Astrocyte (in vitro differentiated cells and primary cell): ENCODE results near the gene URB1. TPM values are rescaled to one million over a fixed set of nuclear protein-coding genes. Genes with fewer than 3 reads are reported as not detected.

Experiments
- DNase-seq: peaks from one replicate; pipeline ENCODE4 v3.0.0-alpha.2; 2010; ENCODE audit warnings: low read depth
- FAIRE-seq: peaks from 2 replicates; lab custom pipeline; 2011; peaks lifted over from hg19 to GRCh38; lab: Jason Lieb, UNC
- H2AFZ ChIP-seq: 2 replicates; pipeline ENCODE4 v1.6.0; 2012; ENCODE audit warnings: low read depth, low read length, inconsistent platforms
- H3K27ac ChIP-seq: 2 replicates; pipeline ENCODE4 v1.5.1; 2011; ENCODE audit warnings: low read depth, low read length, inconsistent platforms
- H3K27me3 ChIP-seq: 2 replicates; pipeline ENCODE4 v1.6.0; 2011; ENCODE audit warnings: low read length, inconsistent platforms; ENCODE audit not compliant: insufficient read depth
- H3K36me3 ChIP-seq: 2 replicates; pipeline ENCODE4 v1.5.1; 2011; ENCODE audit warnings: low read length, inconsistent platforms; ENCODE audit not compliant: insufficient read depth
- H3K4me1 ChIP-seq: 2 replicates; pipeline ENCODE4 v1.5.1; 2011; ENCODE audit warnings: low read length, inconsistent platforms; ENCODE audit not compliant: insufficient read depth
- H3K4me2 ChIP-seq: 2 replicates; pipeline ENCODE4 v1.6.0; 2012; ENCODE audit warnings: low read length, inconsistent platforms
- H3K4me3 ChIP-seq: 2 replicates; pipeline ENCODE4 v1.5.1; 2011; ENCODE audit warnings: low read depth, mild to moderate bottlenecking, low read length, inconsistent platforms; ENCODE audit not compliant: insufficient read depth
- H3K79me2 ChIP-seq: 2 replicates; pipeline ENCODE4 v1.6.0; 2012; ENCODE audit warnings: mild to moderate bottlenecking, low read length, inconsistent platforms; ENCODE audit not compliant: insufficient read depth
- H3K9ac ChIP-seq: 2 replicates; pipeline ENCODE4 v1.6.0; 2012; ENCODE audit warnings: mild to moderate bottlenecking, low read length, inconsistent platforms
- H3K9me3 ChIP-seq: 2 replicates; pipeline ENCODE4 v1.5.1; 2012; ENCODE audit warnings: low read depth, mild to moderate bottlenecking, low read length, inconsistent platforms; ENCODE audit not compliant: insufficient read depth
- H4K20me1 ChIP-seq: 2 replicates; pipeline ENCODE4 v1.6.0; 2012; ENCODE audit warnings: low read length, inconsistent platforms; ENCODE audit not compliant: insufficient read depth
- H3K27ac Mint-ChIP-seq: one replicate; pipeline ENCODE4 v1.8.0; 2021; ENCODE audit warnings: mild to moderate bottlenecking, mixed read lengths; ENCODE audit not compliant: unreplicated experiment
- H3K27me3 Mint-ChIP-seq: one replicate; pipeline ENCODE4 v1.8.0; 2021; ENCODE audit warnings: low read depth, mixed read lengths; ENCODE audit not compliant: unreplicated experiment
- H3K36me3 Mint-ChIP-seq: one replicate; pipeline ENCODE4 v1.8.0; 2021; ENCODE audit warnings: low read depth, mixed read lengths; ENCODE audit not compliant: unreplicated experiment
- H3K4me1 Mint-ChIP-seq: one replicate; pipeline ENCODE4 v1.8.0; 2021; ENCODE audit warnings: low read depth, mixed read lengths; ENCODE audit not compliant: unreplicated experiment
- H3K4me3 Mint-ChIP-seq: one replicate; pipeline ENCODE4 v1.8.0; 2021; ENCODE audit warnings: mild to moderate bottlenecking, moderate library complexity, mixed read lengths; ENCODE audit not compliant: unreplicated experiment
- H3K9me3 Mint-ChIP-seq: one replicate; pipeline ENCODE4 v1.8.0; 2021; ENCODE audit warnings: mild to moderate bottlenecking, mixed read lengths; ENCODE audit not compliant: unreplicated experiment
- CTCF ChIP-seq: IDR thresholded peaks from 2 replicates; pipeline ENCODE4 v1.5.1; 2011; ENCODE audit warnings: low read depth, mild to moderate bottlenecking, inconsistent platforms, low read length, moderate library complexity; ENCODE audit not compliant: insufficient read depth
- EZH2 ChIP-seq: IDR thresholded peaks from 2 replicates; pipeline ENCODE4 v1.6.1; 2012; ENCODE audit warnings: mild to moderate bottlenecking, low read length, inconsistent platforms; ENCODE audit not compliant: insufficient read depth
- total RNA-seq: library from RNA; stranded (reverse); gene quantifications from 2 replicates; pipeline ENCODE4 v1.2.1, GENCODE V29; 2021

URB1 gene
- total RNA-seq, 1 donor from 2014 or later = 19.2 TPM

DNA sequence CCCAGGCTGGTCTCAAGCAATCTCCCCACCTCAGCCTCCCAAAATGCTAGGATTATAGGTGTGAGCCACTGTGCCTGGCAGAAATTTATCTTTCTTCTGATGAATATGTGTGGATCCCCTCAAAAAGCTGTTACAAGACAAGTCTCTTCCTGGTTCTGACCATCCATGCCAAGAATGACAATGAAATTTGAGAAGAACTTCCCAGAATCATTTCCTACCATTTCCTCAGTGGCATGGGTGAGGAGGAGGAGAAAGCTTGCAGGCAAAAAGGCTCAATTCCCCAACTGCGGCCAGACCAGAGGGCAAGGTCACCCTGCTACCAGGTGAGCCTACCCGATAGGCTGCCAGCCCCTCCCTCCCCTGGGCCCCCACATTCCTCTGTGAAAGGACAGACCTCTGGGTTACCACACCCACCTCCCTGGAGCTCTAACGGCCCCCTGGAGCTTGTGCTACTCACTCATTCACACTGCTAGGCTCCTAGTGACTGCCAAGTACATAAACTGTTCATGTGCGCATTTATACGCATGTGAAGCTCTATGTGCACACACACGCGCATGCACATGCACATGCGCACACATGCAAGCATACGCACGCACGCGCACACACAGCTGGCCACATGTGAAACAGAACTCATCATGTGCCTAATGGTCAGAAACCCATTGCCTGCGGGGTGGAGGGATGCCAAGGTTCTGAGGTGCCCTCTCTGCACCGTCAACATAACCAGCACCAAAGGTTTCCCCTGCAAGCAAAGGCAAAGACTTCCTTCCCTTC lies 77.1 kb downstream of the URB1 start:
- no peak for TF ChIP-seq EZH2
- Mint-ChIP-seq H3K36me3 (peaks cover 18% of the 10 kb centered on the region), H3K27me3 (no peaks in the 10 kb centered on the region), H3K4me1 (peaks cover 4% of the 10 kb centered on the region), H3K9me3 (no peaks in the 10 kb centered on the region), H3K27ac (no peak overlapping the region), H3K4me3 (no peak overlapping the region)
- FAIRE-seq = no peak
- Histone ChIP-seq H3K4me3 (no peak overlapping the region), H3K79me2 (peaks cover 6% of the 10 kb centered on the region), H3K9ac (no peak overlapping the region), H2AFZ (no peak overlapping the region), H4K20me1 (peaks cover 39% of the 10 kb centered on the region), H3K4me2 (no peak overlapping the region), H3K9me3 (no peaks in the 10 kb centered on the region), H3K27me3 (no peaks in the 10 kb centered on the region), H3K27ac (no peak overlapping the region), H3K36me3 (peaks cover 47% of the 10 kb centered on the region), H3K4me1 (peaks cover 6% of the 10 kb centered on the region)
- DNase-seq = no peak

DNA sequence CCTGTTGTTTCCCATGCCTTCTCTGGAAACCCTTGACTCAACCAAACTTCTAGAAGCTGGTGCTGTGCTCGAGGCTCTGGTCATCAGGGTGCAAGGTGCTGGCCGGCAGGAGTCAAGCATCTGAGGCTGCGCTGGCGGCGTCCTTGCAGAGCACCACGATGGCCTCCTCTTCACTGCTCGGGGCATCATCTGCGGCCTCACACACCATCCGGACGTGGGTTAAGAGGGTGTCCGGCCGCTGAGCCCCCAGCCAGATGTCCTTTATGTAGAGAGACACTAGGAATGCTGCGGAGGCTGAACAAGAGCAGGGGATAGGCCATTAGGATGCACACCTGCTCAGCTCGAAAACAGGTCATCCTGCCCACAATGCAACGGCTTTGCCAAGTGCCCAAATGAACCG lies 78.0 kb downstream of the URB1 start:
- H3K79me2 ChIP-seq = peaks cover 6% of the 10 kb centered on the region
- FAIRE-seq = no peak
- no peak overlapping the region for H3K27ac ChIP-seq
- no peak overlapping the region for H2AFZ ChIP-seq
- DNase-seq = no peak
- no peak overlapping the region for H3K9ac ChIP-seq
- no peaks in the 10 kb centered on the region for H3K9me3 Mint-ChIP-seq
- H3K9me3 ChIP-seq = no peaks in the 10 kb centered on the region
- peaks cover 4% of the 10 kb centered on the region for H3K4me1 Mint-ChIP-seq
- H3K4me1 ChIP-seq = peaks cover 6% of the 10 kb centered on the region
- no peaks in the 10 kb centered on the region for H3K27me3 ChIP-seq
- TF ChIP-seq CTCF (no peak), EZH2 (no peak)
- H3K27me3 Mint-ChIP-seq = no peaks in the 10 kb centered on the region
- H3K4me3 ChIP-seq = no peak overlapping the region
- H3K4me3 Mint-ChIP-seq = no peak overlapping the region
- peaks cover 41% of the 10 kb centered on the region for H3K36me3 ChIP-seq
- H3K4me2 ChIP-seq = no peak overlapping the region
- no peak overlapping the region for H3K27ac Mint-ChIP-seq
- peaks cover 39% of the 10 kb centered on the region for H4K20me1 ChIP-seq
- peaks cover 16% of the 10 kb centered on the region for H3K36me3 Mint-ChIP-seq

DNA sequence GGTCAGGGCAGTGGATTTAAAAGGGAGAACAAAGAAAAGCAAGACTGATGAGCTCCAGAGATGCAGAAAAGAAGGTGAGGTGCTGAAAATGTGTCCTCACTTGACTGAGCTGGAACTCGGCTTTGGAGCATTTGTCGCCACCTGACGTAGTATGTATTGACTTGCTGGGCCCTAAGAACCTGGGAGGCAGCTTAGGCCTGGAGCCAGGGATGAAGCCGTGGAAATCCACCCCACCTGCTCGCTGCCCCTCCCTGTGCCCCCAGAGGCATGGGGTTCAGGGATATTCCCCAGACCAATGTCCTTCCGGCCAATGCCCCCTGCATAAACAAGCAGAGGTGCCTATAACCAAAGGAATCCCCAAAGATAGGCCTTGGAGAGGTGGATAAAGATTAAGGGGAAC lies 79.8 kb downstream of the URB1 start:
- TF ChIP-seq CTCF (no peak), EZH2 (no peak)
- Mint-ChIP-seq H3K9me3 (no peaks in the 10 kb centered on the region), H3K36me3 (peaks cover 16% of the 10 kb centered on the region), H3K4me1 (peaks cover 4% of the 10 kb centered on the region), H3K27ac (no peak overlapping the region), H3K4me3 (no peak overlapping the region), H3K27me3 (no peaks in the 10 kb centered on the region)
- H3K36me3 ChIP-seq = peaks cover 27% of the 10 kb centered on the region
- H3K4me3 ChIP-seq = no peak overlapping the region
- no peak overlapping the region for H3K4me2 ChIP-seq
- no peaks in the 10 kb centered on the region for H3K9me3 ChIP-seq
- peaks cover 47% of the 10 kb centered on the region for H4K20me1 ChIP-seq
- no peak overlapping the region for H2AFZ ChIP-seq
- FAIRE-seq = no peak
- H3K27ac ChIP-seq = no peak overlapping the region
- peaks cover 6% of the 10 kb centered on the region for H3K79me2 ChIP-seq
- H3K9ac ChIP-seq = no peak overlapping the region
- H3K4me1 ChIP-seq = peaks cover 6% of the 10 kb centered on the region
- no peak for DNase-seq
- no peaks in the 10 kb centered on the region for H3K27me3 ChIP-seq
